Measurements from ENCODE around the gene SKAP2.
"Not testable (repeated sequence)": the region's sequence is repeated elsewhere in the genome, so short reads cannot be mapped to it uniquely, and the experiment has no call there.

SKAP2 gene

DNA sequence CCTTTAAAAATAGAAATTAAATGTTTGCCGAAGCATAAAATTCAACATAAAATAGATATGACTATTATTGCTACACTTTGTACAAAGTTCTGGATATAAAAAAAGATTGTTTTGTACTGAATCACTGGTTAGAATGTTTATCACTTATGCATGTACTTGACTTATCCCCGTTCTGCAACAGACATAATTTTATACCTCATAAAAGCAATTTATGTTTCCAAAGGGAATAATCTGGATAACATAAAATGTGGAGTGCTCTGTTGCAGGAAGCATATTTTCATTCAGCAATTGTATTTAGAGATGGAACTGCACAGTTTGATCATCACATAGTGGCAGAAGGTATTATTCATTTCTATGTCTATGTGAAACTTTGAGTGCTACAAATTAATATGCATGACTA is 21.5 kb downstream of the SKAP2 start:
- no peak overlapping the region for H3K4me3 ChIP-seq (ENCODE audit: low read length in 2 of 2)
- no peak overlapping the region for H3K14ac ChIP-seq (ENCODE audit: low read length)
- no peak overlapping the region for H2BK15ac ChIP-seq (ENCODE audit: low read length)
- no peak overlapping the region for H4K8ac ChIP-seq (ENCODE audit: low read depth, low read length)
- no peak overlapping the region for H2BK5ac ChIP-seq (ENCODE audit: low read length)
- H2BK12ac ChIP-seq (ENCODE audit: low read length): no peak overlapping the region
- H3K9ac ChIP-seq (ENCODE audit: low read depth, low read length, poor library complexity): no peak overlapping the region
- no peaks in the 10 kb centered on the region for H3K9me3 ChIP-seq (replicated peaks in 1 of 2; ENCODE audit: control insufficient read depth in 2 of 2, insufficient read depth in 1 of 2, low read depth in 1 of 2, low read length in 2 of 2)
- no peak overlapping the region for H4K91ac ChIP-seq (ENCODE audit: low read depth, low read length, poor library complexity)
- H2BK120ac ChIP-seq (ENCODE audit: low read depth, low read length): no peak overlapping the region
- no peak overlapping the region for H2AK5ac ChIP-seq (ENCODE audit: low read depth, low read length)
- no peaks in the 10 kb centered on the region for H3K27me3 ChIP-seq (ENCODE audit: control insufficient read depth in 3 of 3, insufficient read depth in 3 of 3, low read depth in 1 of 3, low read length in 3 of 3)
- no peak overlapping the region for H2AFZ ChIP-seq (ENCODE audit: low read length)
- H3K36me3 ChIP-seq (replicated peaks in 1 of 2; ENCODE audit: control insufficient read depth in 2 of 2, insufficient read depth in 2 of 2, low read length in 2 of 2): no peaks in the 10 kb centered on the region
- H3K4me2 ChIP-seq (ENCODE audit: insufficient read depth, low read length, poor library complexity, severe bottlenecking): no peak overlapping the region
- H3K27ac ChIP-seq (replicated peaks; ENCODE audit: low read length): no peak overlapping the region
- no CpG with 5 or more reads among the region's 2 CpGs for WGBS, 2 donors (ENCODE audit: extremely low coverage in 2 of 2, insufficient read length in 2 of 2, insufficient replicate concordance in 1 of 2)
- H3K18ac ChIP-seq (ENCODE audit: low read length): no peak overlapping the region
- no peaks in the 10 kb centered on the region for H3K4me1 ChIP-seq (ENCODE audit: control insufficient read depth in 2 of 2, insufficient read depth in 1 of 2, low read depth in 1 of 2, low read length in 2 of 2)
- H3K23ac ChIP-seq (ENCODE audit: low read depth, low read length, poor library complexity): no peak overlapping the region
- H3K79me1 ChIP-seq (ENCODE audit: low read depth, low read length): no peaks in the 10 kb centered on the region
- H3K4ac ChIP-seq (ENCODE audit: low read length): no peak overlapping the region
- DNase-seq (ENCODE audit: low spot score): no peak

DNA sequence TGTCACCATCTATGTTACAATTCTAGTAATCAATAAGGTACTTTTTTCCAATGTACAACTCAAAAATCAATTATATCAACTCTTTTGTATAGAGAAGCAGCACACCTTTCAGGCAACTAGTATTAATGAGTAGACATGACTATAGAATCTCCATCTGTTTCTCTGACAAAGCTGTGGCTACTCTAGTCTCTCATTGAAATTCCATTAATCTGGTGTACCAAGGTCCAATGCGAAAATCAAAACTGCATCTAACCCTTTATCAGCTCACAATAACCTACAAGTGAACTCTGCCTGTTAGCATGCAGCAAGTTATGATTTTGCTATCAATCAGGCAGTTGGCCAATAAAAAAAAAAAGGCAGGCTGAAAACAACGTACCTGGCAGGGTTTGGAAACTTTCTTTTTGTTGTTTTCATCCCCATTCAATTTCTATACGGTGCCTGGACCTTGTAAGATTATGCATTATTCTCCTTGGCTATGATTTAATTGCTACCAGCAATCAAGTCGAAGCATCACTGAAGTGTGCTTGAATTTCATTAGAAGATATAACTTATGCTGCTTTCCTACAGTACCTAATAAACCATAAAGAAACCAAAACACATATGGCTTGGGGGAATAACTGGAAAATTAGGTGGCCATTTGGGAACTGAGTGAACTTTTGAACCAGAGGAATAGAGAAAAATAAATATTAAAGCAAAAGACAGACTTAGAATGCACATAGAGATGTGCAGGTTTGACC is 23.2 kb downstream of the SKAP2 start:
- no peak overlapping the region for H3K4ac ChIP-seq (ENCODE audit: low read length)
- no peak overlapping the region for H4K8ac ChIP-seq (ENCODE audit: low read depth, low read length)
- H3K27ac ChIP-seq (replicated peaks; ENCODE audit: low read length): no peak overlapping the region
- H3K36me3 ChIP-seq (replicated peaks in 1 of 2; ENCODE audit: control insufficient read depth in 2 of 2, insufficient read depth in 2 of 2, low read length in 2 of 2): no peaks in the 10 kb centered on the region
- no peak overlapping the region for H3K4me2 ChIP-seq (ENCODE audit: insufficient read depth, low read length, poor library complexity, severe bottlenecking)
- no peak overlapping the region for H2AFZ ChIP-seq (ENCODE audit: low read length)
- no peak for DNase-seq (ENCODE audit: low spot score)
- no peak overlapping the region for H2BK12ac ChIP-seq (ENCODE audit: low read length)
- no peaks in the 10 kb centered on the region for H3K27me3 ChIP-seq (ENCODE audit: control insufficient read depth in 3 of 3, insufficient read depth in 3 of 3, low read depth in 1 of 3, low read length in 3 of 3)
- no peak overlapping the region for H3K23ac ChIP-seq (ENCODE audit: low read depth, low read length, poor library complexity)
- H2AK5ac ChIP-seq (ENCODE audit: low read depth, low read length): no peak overlapping the region
- H3K4me3 ChIP-seq (ENCODE audit: low read length in 2 of 2): no peak overlapping the region
- H2BK5ac ChIP-seq (ENCODE audit: low read length): no peak overlapping the region
- H3K18ac ChIP-seq (ENCODE audit: low read length): no peak overlapping the region
- H2BK15ac ChIP-seq (ENCODE audit: low read length): no peak overlapping the region
- no peaks in the 10 kb centered on the region for H3K79me1 ChIP-seq (ENCODE audit: low read depth, low read length)
- no CpG with 5 or more reads among the region's 4 CpGs for WGBS, 2 donors (ENCODE audit: extremely low coverage in 2 of 2, insufficient read length in 2 of 2, insufficient replicate concordance in 1 of 2)
- H3K14ac ChIP-seq (ENCODE audit: low read length): no peak overlapping the region
- H3K9ac ChIP-seq (ENCODE audit: low read depth, low read length, poor library complexity): no peak overlapping the region
- no peak overlapping the region for H2BK120ac ChIP-seq (ENCODE audit: low read depth, low read length)
- H4K91ac ChIP-seq (ENCODE audit: low read depth, low read length, poor library complexity): no peak overlapping the region
- no peaks in the 10 kb centered on the region for H3K9me3 ChIP-seq (replicated peaks in 1 of 2; ENCODE audit: control insufficient read depth in 2 of 2, insufficient read depth in 1 of 2, low read depth in 1 of 2, low read length in 2 of 2)
- no peaks in the 10 kb centered on the region for H3K4me1 ChIP-seq (ENCODE audit: control insufficient read depth in 2 of 2, insufficient read depth in 1 of 2, low read depth in 1 of 2, low read length in 2 of 2)

DNA sequence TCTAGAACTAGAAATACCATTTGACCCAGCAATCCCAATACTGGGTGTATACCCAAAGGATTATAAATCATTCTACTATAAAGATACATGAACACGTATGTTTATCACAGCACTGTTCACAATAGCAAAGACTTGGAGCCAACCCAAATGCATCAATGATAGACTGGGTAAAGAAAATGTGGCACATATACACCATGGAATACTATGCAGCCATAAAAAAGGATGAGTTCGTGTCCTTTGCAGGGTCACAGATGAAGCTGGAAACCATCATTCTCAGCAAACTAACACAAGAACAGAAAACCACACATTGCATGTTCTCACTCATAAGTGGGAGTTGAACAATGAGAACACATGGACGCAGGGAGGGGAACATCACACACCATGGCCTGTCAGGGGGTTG is 27.6 kb downstream of the SKAP2 start:
- H3K14ac ChIP-seq (ENCODE audit: low read length); H3K4me2 ChIP-seq (ENCODE audit: insufficient read depth, low read length, poor library complexity, severe bottlenecking); H2BK12ac ChIP-seq (ENCODE audit: low read length); H3K18ac ChIP-seq (ENCODE audit: low read length); H3K27ac ChIP-seq (replicated peaks; ENCODE audit: low read length); H3K9ac ChIP-seq (ENCODE audit: low read depth, low read length, poor library complexity); H3K9me3 ChIP-seq (replicated peaks in 1 of 2; ENCODE audit: control insufficient read depth in 2 of 2, insufficient read depth in 1 of 2, low read depth in 1 of 2, low read length in 2 of 2); H2AFZ ChIP-seq (ENCODE audit: low read length); H3K4me3 ChIP-seq (ENCODE audit: low read length in 2 of 2); H2BK120ac ChIP-seq (ENCODE audit: low read depth, low read length); H4K91ac ChIP-seq (ENCODE audit: low read depth, low read length, poor library complexity); H3K23ac ChIP-seq (ENCODE audit: low read depth, low read length, poor library complexity); DNase-seq (ENCODE audit: low spot score); H2BK15ac ChIP-seq (ENCODE audit: low read length); H3K79me1 ChIP-seq (ENCODE audit: low read depth, low read length); H2AK5ac ChIP-seq (ENCODE audit: low read depth, low read length); H4K8ac ChIP-seq (ENCODE audit: low read depth, low read length); H2BK5ac ChIP-seq (ENCODE audit: low read length); H3K36me3 ChIP-seq (replicated peaks in 1 of 2; ENCODE audit: control insufficient read depth in 2 of 2, insufficient read depth in 2 of 2, low read length in 2 of 2); H3K27me3 ChIP-seq (ENCODE audit: control insufficient read depth in 3 of 3, insufficient read depth in 3 of 3, low read depth in 1 of 3, low read length in 3 of 3); H3K4ac ChIP-seq (ENCODE audit: low read length); H3K4me1 ChIP-seq (ENCODE audit: control insufficient read depth in 2 of 2, insufficient read depth in 1 of 2, low read depth in 1 of 2, low read length in 2 of 2): not testable (repeated sequence)
- WGBS, 2 donors (ENCODE audit: extremely low coverage in 2 of 2, insufficient read length in 2 of 2, insufficient replicate concordance in 1 of 2): no CpG with 5 or more reads among the region's 3 CpGs

DNA sequence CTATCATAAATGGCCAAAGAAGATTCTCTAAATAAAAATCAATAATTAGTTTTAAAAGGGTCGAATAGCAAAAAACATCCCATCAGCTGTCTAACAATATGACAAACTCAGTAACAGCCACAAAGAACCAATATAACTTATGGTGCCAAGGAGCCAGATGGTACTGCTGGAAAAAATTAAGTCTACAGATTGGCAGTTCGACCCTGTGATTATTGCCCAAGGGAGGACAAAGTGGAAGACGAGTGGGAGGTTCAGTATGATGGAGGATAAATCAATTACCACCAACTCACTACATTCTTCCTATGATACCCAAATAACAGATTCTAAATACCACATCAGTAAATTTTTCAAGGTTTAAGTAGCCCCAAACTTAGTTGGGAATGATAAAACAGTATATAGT is 49.0 kb downstream of the SKAP2 start:
- no peak overlapping the region for H2AK5ac ChIP-seq (ENCODE audit: low read depth, low read length)
- H4K8ac ChIP-seq (ENCODE audit: low read depth, low read length): no peak overlapping the region
- H2BK15ac ChIP-seq (ENCODE audit: low read length): no peak overlapping the region
- no peak for DNase-seq (ENCODE audit: low spot score)
- no peak overlapping the region for H3K4me3 ChIP-seq (ENCODE audit: low read length in 2 of 2)
- no peak overlapping the region for H3K27ac ChIP-seq (replicated peaks; ENCODE audit: low read length)
- no peak overlapping the region for H3K9ac ChIP-seq (ENCODE audit: low read depth, low read length, poor library complexity)
- H3K9me3 ChIP-seq (replicated peaks in 1 of 2; ENCODE audit: control insufficient read depth in 2 of 2, insufficient read depth in 1 of 2, low read depth in 1 of 2, low read length in 2 of 2): no peaks in the 10 kb centered on the region
- H3K36me3 ChIP-seq (replicated peaks in 1 of 2; ENCODE audit: control insufficient read depth in 2 of 2, insufficient read depth in 2 of 2, low read length in 2 of 2): no peaks in the 10 kb centered on the region
- H3K79me1 ChIP-seq (ENCODE audit: low read depth, low read length): no peaks in the 10 kb centered on the region
- H3K18ac ChIP-seq (ENCODE audit: low read length): no peak overlapping the region
- no peak overlapping the region for H3K23ac ChIP-seq (ENCODE audit: low read depth, low read length, poor library complexity)
- no peak overlapping the region for H4K91ac ChIP-seq (ENCODE audit: low read depth, low read length, poor library complexity)
- H3K4ac ChIP-seq (ENCODE audit: low read length): no peak overlapping the region
- H3K27me3 ChIP-seq (ENCODE audit: control insufficient read depth in 3 of 3, insufficient read depth in 3 of 3, low read depth in 1 of 3, low read length in 3 of 3): no peaks in the 10 kb centered on the region
- H3K4me2 ChIP-seq (ENCODE audit: insufficient read depth, low read length, poor library complexity, severe bottlenecking): no peak overlapping the region
- WGBS, 2 donors (ENCODE audit: extremely low coverage in 2 of 2, insufficient read length in 2 of 2, insufficient replicate concordance in 1 of 2): no CpG with 5 or more reads among the region's 3 CpGs
- H2BK12ac ChIP-seq (ENCODE audit: low read length): no peak overlapping the region
- H3K14ac ChIP-seq (ENCODE audit: low read length): no peak overlapping the region
- peaks cover 0 to 13% of the 10 kb centered on the region in 2 donors for H3K4me1 ChIP-seq (ENCODE audit: control insufficient read depth in 2 of 2, insufficient read depth in 1 of 2, low read depth in 1 of 2, low read length in 2 of 2)
- no peak overlapping the region for H2BK120ac ChIP-seq (ENCODE audit: low read depth, low read length)
- no peak overlapping the region for H2BK5ac ChIP-seq (ENCODE audit: low read length)
- H2AFZ ChIP-seq (ENCODE audit: low read length): no peak overlapping the region

All from neuronal stem cell (in vitro differentiated cells).